ENCODE measurements around the gene PTPRG. TPM values are rescaled to one million over a fixed set of nuclear protein-coding genes. Genes with fewer than 3 reads are reported as not detected.

The PTPRG gene
- total and polyA plus RNA-seq, 4 donors: 3.6 to 35.6 (median 8.1) TPM

DNA sequence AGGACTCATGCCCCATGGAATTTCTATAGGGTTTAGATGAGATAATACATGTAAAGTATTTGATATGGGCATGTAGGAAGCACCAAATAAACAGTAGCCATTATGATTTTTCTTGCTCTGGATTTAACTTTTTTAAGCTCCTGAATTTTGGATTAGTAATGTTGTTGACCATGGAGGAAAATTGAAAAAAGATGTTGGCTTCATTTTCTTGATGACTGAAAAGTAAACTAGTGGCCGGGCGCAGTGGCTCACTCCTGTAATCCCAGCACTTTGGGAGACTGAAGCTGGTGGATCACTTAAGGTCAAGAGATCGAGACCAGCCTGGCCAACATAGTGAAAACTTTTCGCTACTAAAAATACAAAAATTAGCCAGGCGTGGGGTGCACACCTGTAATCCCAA is 120.3 kb downstream of the PTPRG start:
- WGBS: 95% methylated on average over 5 of the region's 5 CpGs
- TF ChIP-seq FOXA1 (IDR thresholded peaks at IDR 0.05) (no peak), FOXA2 (IDR thresholded peaks at IDR 0.05) (no peak), EGR1 (IDR thresholded peaks at IDR 0.05; ENCODE audit: low read depth in 2 of 2) (no peak)
- TF ChIP-seq, protein P1, sequence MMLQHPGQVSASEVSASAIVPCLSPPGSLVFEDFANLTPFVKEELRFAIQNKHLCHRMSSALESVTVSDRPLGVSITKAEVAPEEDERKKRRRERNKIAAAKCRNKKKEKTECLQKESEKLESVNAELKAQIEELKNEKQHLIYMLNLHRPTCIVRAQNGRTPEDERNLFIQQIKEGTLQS (IDR thresholded peaks at IDR 0.05): no peak
- H3K9ac ChIP-seq (ENCODE audit: low read depth in 1 of 2, low read length in 2 of 2): no peak overlapping the region

DNA sequence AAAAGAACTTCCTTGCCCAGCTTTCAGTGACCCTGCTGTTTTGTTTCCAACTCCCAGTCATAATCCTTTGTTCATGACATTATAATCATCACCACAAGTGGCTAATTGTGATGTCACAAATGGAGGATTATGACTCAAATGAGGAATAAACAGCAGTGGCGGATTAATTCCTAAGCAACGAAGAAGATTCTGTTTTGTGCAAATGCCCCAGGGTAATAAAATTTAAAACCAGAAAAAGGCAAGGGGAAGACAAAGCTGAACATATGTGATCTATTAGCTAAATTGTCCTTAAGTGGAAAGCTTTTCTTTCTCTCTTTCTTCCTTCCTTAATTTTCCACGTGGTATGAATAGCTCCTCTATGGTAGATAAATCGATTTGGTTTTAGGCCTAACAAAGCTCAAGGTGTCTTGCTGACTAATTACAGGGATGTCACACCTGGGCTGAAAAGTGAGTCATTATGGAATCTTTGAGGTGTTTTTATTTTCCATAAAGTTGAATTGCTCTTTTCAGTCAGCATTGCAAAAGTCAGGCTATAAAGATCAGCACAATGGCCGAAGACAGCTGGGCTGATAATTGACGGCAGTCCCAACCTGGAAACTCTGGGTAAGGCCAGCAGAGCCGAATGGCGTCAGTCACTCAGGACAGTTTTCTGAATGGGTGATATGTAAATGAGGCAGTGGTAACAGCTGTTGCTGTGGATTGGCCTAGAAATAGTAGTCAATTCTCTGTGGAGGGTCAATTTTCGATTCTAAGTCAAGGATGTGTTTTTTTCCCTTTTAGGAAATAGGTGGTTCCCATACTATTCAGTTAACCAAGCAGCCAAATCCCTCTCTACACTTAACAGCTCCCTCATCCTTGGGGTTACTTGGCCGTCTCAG is 121.5 kb downstream of the PTPRG start:
- H3K36me3 ChIP-seq (ENCODE audit: control insufficient read depth in 4 of 4, insufficient read depth in 3 of 4, low read depth in 1 of 4, low read length in 3 of 4): no peaks in the 10 kb centered on the region
- TF ChIP-seq GABPA (IDR thresholded peaks at IDR 0.05 in 1 of 2, conservative IDR thresholded peaks at IDR 0.05 in 1 of 2) (no peak), NR2F2 (IDR thresholded peaks at IDR 0.05) (no peak), JUND (IDR thresholded peaks at IDR 0.05) (no peak), FOXA2 (IDR thresholded peaks at IDR 0.05) (no peak), RXRA (IDR thresholded peaks at IDR 0.05) (no peak), YY1 (IDR thresholded peaks at IDR 0.05) (no peak), RAD21 (IDR thresholded peaks at IDR 0.05) (no peak), FOXA1 (IDR thresholded peaks at IDR 0.05) (no peak), SP1 (IDR thresholded peaks at IDR 0.05) (no peak)
- TF ChIP-seq, protein P2, sequence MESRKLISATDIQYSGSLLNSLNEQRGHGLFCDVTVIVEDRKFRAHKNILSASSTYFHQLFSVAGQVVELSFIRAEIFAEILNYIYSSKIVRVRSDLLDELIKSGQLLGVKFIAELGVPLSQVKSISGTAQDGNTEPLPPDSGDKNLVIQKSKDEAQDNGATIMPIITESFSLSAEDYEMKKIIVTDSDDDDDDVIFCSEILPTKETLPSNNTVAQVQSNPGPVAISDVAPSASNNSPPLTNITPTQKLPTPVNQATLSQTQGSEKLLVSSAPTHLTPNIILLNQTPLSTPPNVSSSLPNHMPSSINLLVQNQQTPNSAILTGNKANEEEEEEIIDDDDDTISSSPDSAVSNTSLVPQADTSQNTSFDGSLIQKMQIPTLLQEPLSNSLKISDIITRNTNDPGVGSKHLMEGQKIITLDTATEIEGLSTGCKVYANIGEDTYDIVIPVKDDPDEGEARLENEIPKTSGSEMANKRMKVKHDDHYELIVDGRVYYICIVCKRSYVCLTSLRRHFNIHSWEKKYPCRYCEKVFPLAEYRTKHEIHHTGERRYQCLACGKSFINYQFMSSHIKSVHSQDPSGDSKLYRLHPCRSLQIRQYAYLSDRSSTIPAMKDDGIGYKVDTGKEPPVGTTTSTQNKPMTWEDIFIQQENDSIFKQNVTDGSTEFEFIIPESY (IDR thresholded peaks at IDR 0.05): no peak
- TF ChIP-seq, protein P1 (IDR thresholded peaks at IDR 0.05): no peak
- TF ChIP-seq, protein P3, sequence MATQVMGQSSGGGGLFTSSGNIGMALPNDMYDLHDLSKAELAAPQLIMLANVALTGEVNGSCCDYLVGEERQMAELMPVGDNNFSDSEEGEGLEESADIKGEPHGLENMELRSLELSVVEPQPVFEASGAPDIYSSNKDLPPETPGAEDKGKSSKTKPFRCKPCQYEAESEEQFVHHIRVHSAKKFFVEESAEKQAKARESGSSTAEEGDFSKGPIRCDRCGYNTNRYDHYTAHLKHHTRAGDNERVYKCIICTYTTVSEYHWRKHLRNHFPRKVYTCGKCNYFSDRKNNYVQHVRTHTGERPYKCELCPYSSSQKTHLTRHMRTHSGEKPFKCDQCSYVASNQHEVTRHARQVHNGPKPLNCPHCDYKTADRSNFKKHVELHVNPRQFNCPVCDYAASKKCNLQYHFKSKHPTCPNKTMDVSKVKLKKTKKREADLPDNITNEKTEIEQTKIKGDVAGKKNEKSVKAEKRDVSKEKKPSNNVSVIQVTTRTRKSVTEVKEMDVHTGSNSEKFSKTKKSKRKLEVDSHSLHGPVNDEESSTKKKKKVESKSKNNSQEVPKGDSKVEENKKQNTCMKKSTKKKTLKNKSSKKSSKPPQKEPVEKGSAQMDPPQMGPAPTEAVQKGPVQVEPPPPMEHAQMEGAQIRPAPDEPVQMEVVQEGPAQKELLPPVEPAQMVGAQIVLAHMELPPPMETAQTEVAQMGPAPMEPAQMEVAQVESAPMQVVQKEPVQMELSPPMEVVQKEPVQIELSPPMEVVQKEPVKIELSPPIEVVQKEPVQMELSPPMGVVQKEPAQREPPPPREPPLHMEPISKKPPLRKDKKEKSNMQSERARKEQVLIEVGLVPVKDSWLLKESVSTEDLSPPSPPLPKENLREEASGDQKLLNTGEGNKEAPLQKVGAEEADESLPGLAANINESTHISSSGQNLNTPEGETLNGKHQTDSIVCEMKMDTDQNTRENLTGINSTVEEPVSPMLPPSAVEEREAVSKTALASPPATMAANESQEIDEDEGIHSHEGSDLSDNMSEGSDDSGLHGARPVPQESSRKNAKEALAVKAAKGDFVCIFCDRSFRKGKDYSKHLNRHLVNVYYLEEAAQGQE (IDR thresholded peaks at IDR 0.05): no peak
- TF ChIP-seq, protein P4, sequence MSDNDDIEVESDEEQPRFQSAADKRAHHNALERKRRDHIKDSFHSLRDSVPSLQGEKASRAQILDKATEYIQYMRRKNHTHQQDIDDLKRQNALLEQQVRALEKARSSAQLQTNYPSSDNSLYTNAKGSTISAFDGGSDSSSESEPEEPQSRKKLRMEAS (IDR thresholded peaks at IDR 0.05): no peak
- H3K4me3 ChIP-seq (ENCODE audit: low read depth in 1 of 3, low read length in 3 of 3): no peak overlapping the region
- DNase-seq (ENCODE audit: low spot score): no peak
- no peaks in the 10 kb centered on the region for H3K27me3 ChIP-seq (ENCODE audit: control insufficient read depth in 4 of 4, insufficient read depth in 4 of 4, low read length in 3 of 4)
- H3K27ac ChIP-seq (ENCODE audit: low read depth in 1 of 2, low read length in 2 of 2): no peak overlapping the region
- 85% methylated on average over 10 of the region's 10 CpGs for WGBS
- H3K4me1 ChIP-seq (ENCODE audit: control insufficient read depth in 4 of 4, insufficient read depth in 4 of 4, low read length in 3 of 4): peaks cover 1 to 17% (median 12%) of the 10 kb centered on the region in 4 donors
- no peaks in the 10 kb centered on the region for H3K9me3 ChIP-seq (ENCODE audit: control insufficient read depth in 4 of 4, low read length in 3 of 4)
- H3K9ac ChIP-seq (ENCODE audit: low read depth in 1 of 2, low read length in 2 of 2): no peak overlapping the region

More for the DNA sequence above, 120.3 kb downstream of the PTPRG start:
- Histone ChIP-seq H3K9me3 (ENCODE audit: control insufficient read depth in 4 of 4, low read length in 3 of 4) (no peaks in the 10 kb centered on the region), H3K4me3 (ENCODE audit: low read depth in 1 of 3, low read length in 3 of 3) (no peak overlapping the region), H3K4me1 (ENCODE audit: control insufficient read depth in 4 of 4, insufficient read depth in 4 of 4, low read length in 3 of 4) (peaks cover 1 to 16% (median 12%) of the 10 kb centered on the region in 4 donors), H3K27me3 (ENCODE audit: control insufficient read depth in 4 of 4, insufficient read depth in 4 of 4, low read length in 3 of 4) (no peaks in the 10 kb centered on the region), H3K27ac (ENCODE audit: low read depth in 1 of 2, low read length in 2 of 2) (no peak overlapping the region), H3K36me3 (ENCODE audit: control insufficient read depth in 4 of 4, insufficient read depth in 3 of 4, low read depth in 1 of 4, low read length in 3 of 4) (no peaks in the 10 kb centered on the region)
- no peak for DNase-seq (ENCODE audit: low spot score)

Data from liver (tissue), 9 donors.